ELF-1 (cell line): ENCODE results near the gene CCNH.

Experiments used
- DNase-seq: peaks from one replicate; pipeline ENCODE4 v3.0.0-alpha.2; 2016; ENCODE audit warnings: low read depth, low spot score

The CCNH gene

DNA sequence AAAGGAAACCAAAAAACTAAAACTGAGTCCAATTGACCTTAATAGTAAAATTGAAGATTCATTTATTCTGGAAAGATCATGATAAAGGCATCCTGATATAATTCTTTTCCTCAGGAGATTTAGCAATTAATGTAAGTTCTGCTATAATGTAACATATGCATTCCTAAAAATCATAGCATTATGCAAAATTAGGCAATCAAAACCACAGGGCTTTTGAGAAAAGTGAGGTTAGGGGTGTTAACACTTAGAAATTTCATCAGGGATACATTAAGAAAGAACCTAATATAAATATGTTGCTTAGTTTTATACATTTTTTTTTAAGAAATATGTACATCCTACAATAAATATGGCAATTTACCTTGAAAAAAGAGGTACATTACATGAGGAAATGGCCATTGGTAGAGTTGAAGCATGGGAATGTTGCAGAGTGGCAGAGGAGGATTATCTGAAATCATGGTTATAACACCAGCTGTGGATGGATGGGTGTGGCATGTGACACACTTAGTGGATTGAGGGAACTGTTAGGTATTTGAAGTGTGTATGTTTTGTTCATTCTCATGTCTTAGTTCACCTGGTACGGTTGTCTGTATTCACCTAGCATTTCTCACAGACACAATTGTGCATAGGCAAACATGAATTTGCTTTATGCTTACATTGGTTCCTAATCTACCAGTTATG, 51.1 kb downstream of the CCNH start:
- DNase-seq, result no peak

DNA sequence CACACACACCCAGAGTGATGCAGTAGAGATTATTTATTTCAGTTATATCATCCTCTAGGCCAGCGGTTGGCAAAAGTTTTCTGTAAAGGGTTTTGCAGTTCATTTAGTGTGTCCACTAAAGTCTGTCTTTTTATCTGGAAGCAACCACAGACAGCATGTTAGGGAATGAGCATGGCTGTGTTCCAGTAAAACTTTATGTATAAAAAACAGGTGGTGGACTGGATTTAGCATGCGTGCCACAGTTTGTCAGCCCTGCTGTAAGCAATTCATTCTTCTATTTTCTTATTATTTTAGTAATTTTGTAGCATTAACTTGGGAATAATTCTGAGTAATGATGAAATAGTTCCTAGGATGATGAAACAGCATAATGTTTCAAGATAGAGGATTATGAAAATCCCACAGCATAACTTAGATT, 51.7 kb downstream of the CCNH start:
- DNase-seq, result no peak

DNA sequence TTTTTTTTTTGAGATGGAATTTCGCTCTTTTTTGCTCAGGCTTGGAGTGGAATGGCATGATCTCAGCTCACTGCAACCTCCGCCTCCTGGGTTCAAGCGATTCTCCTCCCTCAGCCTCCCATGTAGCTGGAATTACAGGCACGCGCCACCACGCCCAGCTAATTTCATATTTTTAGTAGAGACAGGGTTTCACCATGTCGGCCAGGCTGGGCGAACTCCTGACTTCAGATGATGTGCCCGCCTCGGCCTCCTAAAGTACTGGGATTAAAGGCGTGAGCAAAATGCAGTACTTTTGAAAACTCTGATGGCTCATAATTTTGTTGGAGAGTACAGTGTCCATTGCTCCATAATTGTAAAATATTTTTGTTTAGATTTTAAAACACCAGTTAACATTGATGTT, 52.6 kb downstream of the CCNH start:
- DNase-seq, result no peak

DNA sequence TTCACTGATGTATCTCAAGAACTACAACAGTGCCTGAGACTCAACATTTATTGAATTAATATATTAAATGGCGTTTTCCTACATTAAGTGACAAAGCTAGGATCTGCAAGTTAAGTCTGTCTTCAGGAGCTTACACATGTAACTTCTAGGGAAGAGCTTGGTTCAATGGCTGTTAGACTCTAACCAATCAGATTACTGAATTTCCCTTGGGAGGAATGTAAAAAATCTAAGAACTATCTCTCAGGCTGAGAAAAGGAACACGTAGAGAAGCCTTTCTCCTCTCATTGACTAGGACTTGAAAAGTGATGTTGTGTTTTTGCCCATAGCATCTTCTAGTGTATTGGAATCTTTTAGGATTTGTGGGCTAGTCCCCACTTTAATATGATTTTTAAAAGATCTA, 53.6 kb downstream of the CCNH start:
- DNase-seq, result no peak

DNA sequence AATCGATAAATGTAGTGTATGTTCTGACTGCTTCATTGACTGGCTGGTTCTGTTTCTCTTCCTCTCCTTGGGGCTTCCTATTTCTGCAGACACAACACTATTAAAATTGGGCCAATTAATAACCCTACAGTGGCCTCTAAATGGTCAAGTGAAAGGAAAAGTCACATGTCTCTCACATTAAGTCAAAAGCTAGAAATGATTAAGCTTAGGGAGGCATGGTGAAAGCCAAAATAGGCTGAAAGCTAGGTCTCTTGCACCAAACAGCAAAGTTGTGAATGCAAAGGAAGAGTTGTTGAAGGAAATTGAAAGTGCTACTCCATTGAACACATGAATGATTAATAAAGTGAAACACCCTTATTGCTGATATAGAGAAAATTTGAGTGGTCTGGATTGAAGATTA, 58.2 kb downstream of the CCNH start:
- DNase-seq, result no peak

DNA sequence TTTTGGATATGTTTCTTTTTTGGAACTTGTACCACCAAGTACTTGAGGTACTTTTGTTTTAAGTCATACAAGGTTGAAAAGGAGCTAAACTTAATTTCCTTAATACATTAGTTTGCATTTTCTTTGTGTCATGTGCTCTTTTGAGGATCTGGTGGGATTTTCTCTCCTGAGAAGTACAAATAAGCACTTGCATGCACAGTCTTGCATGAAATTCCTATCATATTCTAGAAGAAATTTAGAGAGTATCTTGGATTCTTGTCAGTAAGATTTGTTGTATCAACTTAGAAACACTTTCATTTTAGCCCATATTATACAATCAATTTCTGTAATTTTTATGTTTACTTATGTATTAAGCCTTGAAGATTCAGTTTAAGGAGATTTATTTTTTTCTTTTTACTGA, 64.9 kb downstream of the CCNH start:
- DNase-seq, result no peak

DNA sequence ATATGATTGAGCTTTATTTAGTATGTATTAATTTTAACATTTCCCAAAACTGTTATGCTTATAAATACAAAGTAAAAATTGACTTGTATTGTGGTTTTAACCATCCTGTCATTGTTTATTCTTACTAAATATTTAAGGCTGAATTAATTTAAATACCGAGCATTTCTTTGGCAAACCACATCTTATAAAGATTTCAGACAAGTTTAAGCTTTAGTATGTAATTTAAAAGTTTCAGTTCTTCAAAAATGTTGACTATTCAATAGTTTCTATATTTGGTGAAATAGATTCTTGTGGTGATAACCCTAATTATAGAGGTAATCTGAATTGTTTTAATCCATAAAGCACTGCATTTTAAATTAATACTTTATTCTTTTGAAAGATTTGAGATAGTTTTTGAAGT, 65.5 kb downstream of the CCNH start:
- no peak for DNase-seq
